Progenitor cell of endocrine pancreas (in vitro differentiated cells): ENCODE results near the gene SLC7A11. TPM values are rescaled to one million over a fixed set of nuclear protein-coding genes. Genes with fewer than 3 reads are reported as not detected.

ENCODE experiments used
- DNase-seq: peaks from one replicate; pipeline ENCODE4 v3.0.0; 2021; ENCODE audit warnings: low spot score; ENCODE audit not compliant: unreplicated experiment
- H3K27ac Mint-ChIP-seq: 2 replicates; pipeline ENCODE4 v1.8.0; 2021; ENCODE audit warnings: mild to moderate bottlenecking, moderate library complexity, mixed read lengths
- H3K27me3 Mint-ChIP-seq: 2 replicates; pipeline ENCODE4 v1.8.0; 2021; ENCODE audit warnings: mixed read lengths
- H3K36me3 Mint-ChIP-seq: 2 replicates; pipeline ENCODE4 v1.8.0; 2022; ENCODE audit warnings: mixed read lengths; ENCODE audit not compliant: insufficient read depth
- H3K4me1 Mint-ChIP-seq: 2 replicates; pipeline ENCODE4 v1.8.0; 2021; ENCODE audit warnings: low read depth, mixed read lengths
- H3K4me3 Mint-ChIP-seq: 2 replicates; pipeline ENCODE4 v1.8.0; 2021; ENCODE audit warnings: low read depth, mild to moderate bottlenecking, moderate library complexity, mixed read lengths
- H3K9me3 Mint-ChIP-seq: 2 replicates; pipeline ENCODE4 v1.8.0; 2021; ENCODE audit warnings: low read depth, mixed read lengths
- total RNA-seq: library from RNA; stranded (reverse); gene quantifications from 2 replicates; pipeline ENCODE4 v1.2.1, GENCODE V29; 2021
- TF ChIP-seq, protein P1 (sequence below): fragments of 200-600 bp; sonication (generic); IDR thresholded peaks from one replicate; pipeline ENCODE4 v1.5.0; 2021; ENCODE audit warnings: antibody characterized with exemption, mild to moderate bottlenecking; ENCODE audit not compliant: unreplicated experiment

The SLC7A11 gene
- total RNA-seq, 1 donor from 2014 or later, result 8.2 TPM

DNA sequence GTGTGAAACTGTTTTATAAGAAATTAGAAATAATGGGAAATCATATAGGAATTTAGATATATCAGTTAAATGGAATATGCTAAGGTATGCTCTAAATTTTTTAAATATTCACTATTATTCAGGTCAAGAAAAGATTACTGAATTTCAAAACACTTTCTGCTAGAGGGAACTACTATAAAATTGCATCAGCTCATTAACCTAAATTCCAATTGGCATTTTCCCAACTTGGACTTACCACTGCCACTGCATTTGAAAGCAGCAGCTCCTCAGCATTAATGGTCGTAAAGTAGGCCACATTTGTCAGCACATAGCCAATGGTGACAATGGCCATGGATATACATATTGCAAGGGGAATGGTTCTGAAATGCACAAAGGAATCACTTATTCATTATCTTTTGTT, 57.3 kb downstream of the SLC7A11 start:
- H3K4me3 Mint-ChIP-seq, result no peak overlapping the region
- no peak overlapping the region for H3K27ac Mint-ChIP-seq
- H3K4me1 Mint-ChIP-seq, result peaks cover 11% of the 10 kb centered on the region
- H3K36me3 Mint-ChIP-seq, result no peaks in the 10 kb centered on the region
- H3K9me3 Mint-ChIP-seq, result no peaks in the 10 kb centered on the region
- no peaks in the 10 kb centered on the region for H3K27me3 Mint-ChIP-seq
- no peak for DNase-seq
- TF ChIP-seq, protein P1, sequence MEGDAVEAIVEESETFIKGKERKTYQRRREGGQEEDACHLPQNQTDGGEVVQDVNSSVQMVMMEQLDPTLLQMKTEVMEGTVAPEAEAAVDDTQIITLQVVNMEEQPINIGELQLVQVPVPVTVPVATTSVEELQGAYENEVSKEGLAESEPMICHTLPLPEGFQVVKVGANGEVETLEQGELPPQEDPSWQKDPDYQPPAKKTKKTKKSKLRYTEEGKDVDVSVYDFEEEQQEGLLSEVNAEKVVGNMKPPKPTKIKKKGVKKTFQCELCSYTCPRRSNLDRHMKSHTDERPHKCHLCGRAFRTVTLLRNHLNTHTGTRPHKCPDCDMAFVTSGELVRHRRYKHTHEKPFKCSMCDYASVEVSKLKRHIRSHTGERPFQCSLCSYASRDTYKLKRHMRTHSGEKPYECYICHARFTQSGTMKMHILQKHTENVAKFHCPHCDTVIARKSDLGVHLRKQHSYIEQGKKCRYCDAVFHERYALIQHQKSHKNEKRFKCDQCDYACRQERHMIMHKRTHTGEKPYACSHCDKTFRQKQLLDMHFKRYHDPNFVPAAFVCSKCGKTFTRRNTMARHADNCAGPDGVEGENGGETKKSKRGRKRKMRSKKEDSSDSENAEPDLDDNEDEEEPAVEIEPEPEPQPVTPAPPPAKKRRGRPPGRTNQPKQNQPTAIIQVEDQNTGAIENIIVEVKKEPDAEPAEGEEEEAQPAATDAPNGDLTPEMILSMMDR, result no peak

DNA sequence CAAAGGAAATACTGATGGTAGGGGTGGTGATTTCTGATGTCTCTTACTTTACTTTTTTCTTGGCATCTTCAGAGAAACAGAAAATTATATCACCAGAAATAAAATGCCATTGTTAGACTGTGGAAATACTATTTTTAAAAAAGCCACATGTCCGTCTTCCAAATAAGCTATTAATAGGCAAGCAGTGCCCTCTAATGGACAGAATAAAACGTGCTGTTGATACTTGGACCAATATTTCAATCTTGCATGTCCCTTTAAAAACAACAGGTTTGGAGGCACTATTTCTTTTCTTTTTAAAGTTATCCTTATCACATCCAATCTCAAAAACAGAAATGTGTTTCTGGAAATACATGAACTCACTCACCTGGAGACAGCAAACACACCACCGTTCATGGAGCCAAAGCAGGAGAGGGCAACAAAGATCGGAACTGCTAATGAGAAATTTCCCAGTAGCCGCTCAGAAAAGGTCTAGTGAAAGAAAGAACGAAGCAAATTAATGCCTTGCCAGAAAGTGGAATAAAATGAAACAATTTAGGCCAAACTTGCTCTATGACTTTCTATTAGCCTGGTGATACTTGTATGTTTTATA, 59.2 kb downstream of the SLC7A11 start:
- no peak overlapping the region for H3K4me3 Mint-ChIP-seq
- no peak for DNase-seq
- H3K36me3 Mint-ChIP-seq, result peaks cover 3% of the 10 kb centered on the region
- no peaks in the 10 kb centered on the region for H3K9me3 Mint-ChIP-seq
- no peaks in the 10 kb centered on the region for H3K27me3 Mint-ChIP-seq
- TF ChIP-seq, protein P1, result peak; percentile 87
- H3K4me1 Mint-ChIP-seq, result peaks cover 11% of the 10 kb centered on the region
- no peak overlapping the region for H3K27ac Mint-ChIP-seq

DNA sequence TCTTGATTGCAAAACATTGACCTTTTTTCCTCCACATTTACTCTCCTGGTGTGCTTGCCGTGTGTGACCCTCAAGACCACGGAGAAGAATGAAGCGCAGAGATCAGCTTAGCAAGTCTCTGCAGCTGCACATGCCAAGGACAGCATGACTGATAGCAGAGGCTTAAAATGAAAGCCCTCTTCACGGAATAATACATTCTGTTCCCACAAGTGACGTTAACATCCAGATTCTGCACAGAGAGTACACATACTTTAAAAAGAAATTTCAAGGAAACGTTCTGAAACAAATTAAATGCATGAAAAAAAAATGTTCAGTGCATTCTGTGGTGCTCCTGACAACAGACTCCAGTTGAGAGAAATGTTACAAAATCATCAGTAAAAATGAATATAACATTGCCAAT, 60.9 kb downstream of the SLC7A11 start:
- Mint-ChIP-seq H3K9me3 (no peaks in the 10 kb centered on the region), H3K27ac (peak overlapping the region; percentile 60), H3K27me3 (no peaks in the 10 kb centered on the region), H3K36me3 (peaks cover 5% of the 10 kb centered on the region), H3K4me3 (no peak overlapping the region), H3K4me1 (peaks cover 11% of the 10 kb centered on the region)
- TF ChIP-seq, protein P1, result no peak
- no peak for DNase-seq

DNA sequence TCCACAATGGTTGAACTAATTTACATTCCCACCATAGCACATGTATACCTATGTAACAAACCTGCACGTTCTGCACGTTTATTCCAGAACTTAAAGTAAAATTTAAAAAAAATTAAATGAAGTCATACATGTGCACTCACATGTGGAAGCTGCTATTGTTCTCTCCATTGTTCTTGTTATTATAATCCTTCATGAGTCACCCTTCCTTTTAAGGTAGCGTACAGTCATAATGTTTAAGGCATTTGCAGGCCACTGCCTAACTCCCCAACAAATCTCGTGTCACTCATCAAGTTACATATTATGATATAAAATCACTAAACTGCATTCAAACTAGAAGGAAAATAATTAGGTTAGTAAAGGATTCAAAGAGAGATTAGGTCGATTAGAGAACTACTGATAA, 63.6 kb downstream of the SLC7A11 start:
- Mint-ChIP-seq H3K4me3 (no peak overlapping the region), H3K36me3 (peaks cover 5% of the 10 kb centered on the region), H3K9me3 (no peaks in the 10 kb centered on the region), H3K27me3 (no peaks in the 10 kb centered on the region), H3K4me1 (peaks cover 21% of the 10 kb centered on the region), H3K27ac (no peak overlapping the region)
- DNase-seq, result no peak
- TF ChIP-seq, protein P1, result no peak

DNA sequence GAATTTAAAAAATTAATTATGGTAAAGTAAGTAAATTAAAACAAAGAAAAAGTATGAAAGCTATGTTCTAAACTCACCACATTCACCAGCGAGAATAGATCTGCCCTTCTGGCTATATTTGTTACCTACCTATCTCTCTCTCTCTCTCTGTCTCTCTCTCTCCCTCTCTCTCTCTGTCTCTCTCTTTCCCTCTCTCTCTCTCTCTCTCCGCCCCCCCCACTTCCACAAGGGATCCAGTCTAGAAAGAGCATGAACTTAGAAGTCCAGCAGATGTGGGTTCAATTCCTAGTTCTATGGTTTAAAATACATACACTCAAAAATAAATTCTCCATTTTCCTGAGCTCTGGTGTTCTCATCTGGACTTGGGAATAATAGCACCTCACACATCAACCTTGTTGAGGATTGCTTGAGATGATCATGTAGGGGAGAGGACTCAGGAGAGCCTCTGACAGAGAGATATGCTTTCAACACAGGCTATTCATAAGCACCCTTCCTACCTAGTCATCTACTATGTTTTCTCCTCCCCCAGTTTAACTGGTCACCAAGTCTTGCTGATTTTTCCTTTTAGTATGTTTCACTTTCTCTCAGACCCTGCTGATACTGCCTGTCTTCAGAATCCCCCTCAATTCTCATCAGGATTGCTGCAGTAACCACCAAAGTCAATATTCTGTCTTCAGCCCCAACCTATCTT, 64.7 kb downstream of the SLC7A11 start:
- no peaks in the 10 kb centered on the region for H3K9me3 Mint-ChIP-seq
- H3K4me1 Mint-ChIP-seq, result peaks cover 20% of the 10 kb centered on the region

More for the DNA sequence above, 64.7 kb downstream of the SLC7A11 start:
- TF ChIP-seq, protein P1, result no peak
- H3K27me3 Mint-ChIP-seq, result no peaks in the 10 kb centered on the region
- H3K36me3 Mint-ChIP-seq, result peaks cover 5% of the 10 kb centered on the region
- DNase-seq, result no peak
- H3K4me3 Mint-ChIP-seq, result no peak overlapping the region
- no peak overlapping the region for H3K27ac Mint-ChIP-seq
